HuH-7.5 (cell line): ENCODE results near the gene MAP2K5.

Source experiments
- DNase-seq: peaks from one replicate; pipeline ENCODE4 v3.0.0; 2011; ENCODE audit warnings: low spot score

Gene MAP2K5

GRCh38 chr15:67542420-67543347 is at the start of gene MAP2K5:
TSS of gene MAP2K5 (plus strand) at chr15:67542703. CDS start at chr15:67543336, 633 bp downstream.
- peak; percentile 72 for DNase-seq

- no peak for DNase-seq
These were observed 46.9 kb upstream of the MAP2K5 start for GRCh38 chr15:67495585-67495984.

DNA sequence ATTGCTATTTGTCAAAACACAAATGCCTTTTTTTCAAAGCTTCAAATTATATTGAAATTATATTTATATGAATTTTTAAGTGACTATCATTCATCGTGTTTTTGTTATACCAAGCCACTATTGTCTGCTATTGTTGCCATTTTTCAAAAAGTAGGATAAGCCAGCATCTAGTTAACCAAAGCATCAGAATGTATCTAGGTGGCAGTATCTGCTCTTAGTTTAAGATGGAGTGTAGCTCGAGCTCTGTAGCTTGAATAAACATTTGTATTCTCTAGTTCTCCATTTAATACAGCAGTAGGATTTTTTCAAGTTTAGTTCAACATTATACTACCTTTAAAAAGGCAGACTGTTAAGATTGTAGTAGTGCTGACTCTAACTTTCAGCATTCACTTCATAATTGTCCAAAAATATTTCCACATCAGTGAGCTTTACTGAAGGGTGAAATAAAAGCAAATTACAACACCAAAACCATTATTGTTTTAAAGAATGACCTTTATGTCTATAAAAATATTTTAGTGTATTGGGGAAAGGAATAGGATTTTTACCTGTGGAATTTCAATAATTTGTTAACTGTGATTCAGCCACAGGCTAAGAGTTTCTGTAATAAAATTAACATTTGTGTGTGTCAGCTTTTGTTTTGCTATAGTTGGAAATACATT is 41.2 kb upstream of the MAP2K5 start:
- DNase-seq = no peak

DNA sequence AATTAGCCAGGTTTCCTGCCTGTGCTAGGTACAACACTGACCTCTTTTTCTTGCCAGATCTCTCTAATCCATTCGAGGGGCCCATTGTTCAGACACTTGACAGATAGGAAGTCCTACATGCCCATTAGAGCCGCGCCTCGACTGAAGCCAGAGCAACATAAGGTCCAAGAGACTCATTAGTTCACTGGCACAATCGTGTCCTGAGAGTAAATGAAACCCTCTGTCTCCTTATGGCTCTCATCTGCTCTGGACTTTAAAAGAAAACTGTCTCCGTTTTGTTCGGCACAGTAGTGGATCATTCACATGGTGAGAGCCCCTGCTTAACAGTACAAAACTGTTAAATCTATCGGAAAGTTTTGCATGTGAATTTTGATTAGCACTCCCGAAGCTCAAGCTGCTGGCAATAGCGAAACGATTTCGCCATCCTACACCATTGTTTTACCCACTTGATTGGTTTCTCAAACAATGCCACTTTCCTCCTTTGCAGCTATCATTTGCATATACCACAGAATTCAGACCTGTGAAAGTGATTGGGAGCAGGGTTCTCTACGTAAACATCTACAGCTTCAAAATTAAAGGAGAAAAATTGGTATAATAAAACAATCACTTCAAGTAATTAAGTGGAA is 40.6 kb upstream of the MAP2K5 start:
- no peak for DNase-seq

- no peak for DNase-seq
These were observed 38.4 kb upstream of the MAP2K5 start for GRCh38 chr15:67504056-67504455.

GRCh38 chr15:67504796-67505195 is 37.7 kb upstream of the MAP2K5 start:
- no peak for DNase-seq

DNA sequence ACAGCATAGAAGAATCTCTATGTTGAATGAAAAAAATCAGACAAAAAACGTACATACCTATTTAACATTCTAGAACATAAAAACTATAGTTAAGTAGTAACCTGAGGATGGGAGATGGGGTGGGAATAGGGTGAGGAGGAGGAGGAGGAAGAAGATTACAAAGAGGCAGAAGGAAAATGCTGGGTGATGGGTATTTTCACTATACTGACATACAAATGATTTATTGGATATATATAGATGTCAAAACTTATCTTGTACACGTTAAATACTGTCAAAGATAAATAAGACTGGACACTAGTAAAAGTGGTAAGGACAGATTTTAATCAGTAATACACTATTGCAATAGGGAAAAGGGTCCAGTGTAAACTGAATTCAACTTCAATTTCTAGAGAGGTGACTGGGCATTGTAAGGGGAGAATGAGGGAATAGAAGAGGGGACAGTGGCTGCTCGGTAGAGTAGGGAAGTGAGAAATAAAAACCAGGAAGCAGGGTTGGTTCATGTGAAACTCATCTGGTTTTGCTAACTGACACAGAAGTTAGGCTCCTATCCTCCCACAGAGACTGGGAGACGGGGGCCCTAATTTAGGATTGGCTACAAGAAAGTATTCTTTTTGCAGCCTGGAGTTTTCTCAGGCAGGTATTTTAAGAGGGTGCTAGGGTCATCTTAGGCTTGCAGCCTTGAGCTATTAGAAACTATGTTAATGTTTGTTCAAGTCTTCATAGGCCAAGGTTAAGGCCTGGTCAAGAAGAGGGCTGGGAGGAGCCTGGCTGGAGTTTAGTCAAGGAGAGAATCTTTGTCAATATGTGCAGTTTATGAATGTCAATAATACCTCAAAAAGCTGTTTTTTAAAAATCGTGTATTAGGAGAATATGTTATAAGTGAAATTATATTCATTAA is 36.6 kb upstream of the MAP2K5 start:
- no peak for DNase-seq

DNA sequence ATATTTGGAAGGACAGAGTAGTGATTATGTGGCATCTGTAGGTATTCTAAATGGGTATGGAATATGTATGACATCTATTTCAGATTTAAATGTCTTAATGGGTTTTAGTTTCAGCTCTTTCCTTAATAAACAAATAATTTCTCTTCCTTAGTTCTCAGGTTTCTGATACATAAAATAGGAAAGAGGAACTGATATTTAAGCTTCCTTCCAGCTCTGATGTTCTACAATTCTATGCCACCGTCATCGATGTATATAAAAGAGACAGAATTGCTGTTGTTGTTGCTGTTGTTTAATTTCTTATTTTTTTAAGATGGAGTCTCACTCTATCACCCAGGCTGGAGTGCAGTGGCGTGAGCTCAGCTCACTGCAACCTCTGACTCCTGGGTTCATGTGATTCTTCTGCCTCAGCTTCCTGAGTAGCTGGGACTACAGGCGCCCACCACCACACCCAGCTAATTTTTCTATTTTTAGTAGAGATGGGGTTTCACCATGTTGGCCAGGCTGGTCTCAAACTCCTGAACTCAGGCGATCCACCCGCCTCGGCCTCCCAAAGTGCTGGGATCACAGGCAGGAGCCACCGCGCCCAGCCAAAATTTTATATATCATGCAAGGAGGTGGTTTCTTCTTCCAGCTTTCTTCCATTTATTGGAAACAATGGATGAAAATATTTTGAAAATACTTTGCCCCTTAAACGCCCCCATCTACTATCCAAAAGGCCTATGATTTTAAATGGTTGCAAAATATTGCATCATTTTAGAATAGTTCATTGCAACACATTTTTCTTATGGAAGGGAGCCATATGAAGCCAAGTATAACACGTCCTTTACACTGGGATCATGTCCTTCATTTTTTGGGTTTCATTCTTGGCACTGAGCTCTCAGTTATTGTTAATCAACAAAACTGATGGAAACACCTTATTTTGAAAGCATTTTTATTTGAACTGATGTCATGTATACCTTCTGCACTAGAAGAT is 35.4 kb upstream of the MAP2K5 start:
- no peak for DNase-seq

GRCh38 chr15:67508407-67508806 is 34.1 kb upstream of the MAP2K5 start:
- no peak for DNase-seq

DNA sequence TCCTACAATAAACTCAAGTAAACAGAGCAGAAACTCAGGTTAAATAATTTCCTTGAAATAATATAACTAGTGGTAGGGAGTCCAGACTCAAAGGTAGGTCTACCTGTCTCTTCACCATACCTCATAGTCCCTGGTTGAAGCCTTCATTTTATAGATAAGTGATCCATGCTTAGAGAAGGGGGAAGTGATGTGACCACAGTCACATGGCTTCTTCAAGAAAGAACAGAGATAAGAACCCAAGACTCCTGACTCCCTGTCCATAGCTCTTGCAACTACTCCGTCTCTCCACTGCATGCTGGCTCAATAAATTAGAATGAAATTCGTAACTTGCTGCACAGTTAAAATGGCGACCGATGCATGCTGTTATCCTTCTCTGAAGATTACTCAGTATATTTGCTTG is 32.6 kb upstream of the MAP2K5 start:
- DNase-seq = no peak

- DNase-seq = no peak
These were observed 31.8 kb upstream of the MAP2K5 start for GRCh38 chr15:67510597-67511190.

DNA sequence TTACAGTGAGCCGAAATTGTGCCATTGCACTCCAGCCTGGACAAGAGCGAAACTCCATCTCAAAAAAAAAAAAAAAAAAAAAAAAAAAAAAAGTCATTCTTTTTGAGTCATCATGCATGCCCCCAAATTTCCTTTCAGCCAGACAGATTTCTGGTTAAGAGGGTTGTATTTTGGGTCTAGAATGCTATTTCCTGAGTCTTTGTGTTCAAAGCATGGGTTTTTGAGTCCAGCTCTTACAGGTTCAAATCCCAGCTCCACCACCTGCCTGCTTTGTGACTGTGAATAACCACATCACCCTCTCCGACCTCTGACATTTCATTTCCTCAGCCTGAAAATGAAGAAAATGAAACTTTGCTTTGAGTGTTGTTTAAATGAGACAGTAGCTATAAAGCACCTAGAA is 30.9 kb upstream of the MAP2K5 start:
- DNase-seq = no peak

GRCh38 chr15:67512140-67512539 is 30.4 kb upstream of the MAP2K5 start:
- DNase-seq = no peak

GRCh38 chr15:67512933-67513714 is 29.4 kb upstream of the MAP2K5 start:
- no peak for DNase-seq

GRCh38 chr15:67515090-67515489 is 27.4 kb upstream of the MAP2K5 start:
- DNase-seq = no peak

- DNase-seq = no peak
These were observed 26.9 kb upstream of the MAP2K5 start for GRCh38 chr15:67515557-67515956.

DNA sequence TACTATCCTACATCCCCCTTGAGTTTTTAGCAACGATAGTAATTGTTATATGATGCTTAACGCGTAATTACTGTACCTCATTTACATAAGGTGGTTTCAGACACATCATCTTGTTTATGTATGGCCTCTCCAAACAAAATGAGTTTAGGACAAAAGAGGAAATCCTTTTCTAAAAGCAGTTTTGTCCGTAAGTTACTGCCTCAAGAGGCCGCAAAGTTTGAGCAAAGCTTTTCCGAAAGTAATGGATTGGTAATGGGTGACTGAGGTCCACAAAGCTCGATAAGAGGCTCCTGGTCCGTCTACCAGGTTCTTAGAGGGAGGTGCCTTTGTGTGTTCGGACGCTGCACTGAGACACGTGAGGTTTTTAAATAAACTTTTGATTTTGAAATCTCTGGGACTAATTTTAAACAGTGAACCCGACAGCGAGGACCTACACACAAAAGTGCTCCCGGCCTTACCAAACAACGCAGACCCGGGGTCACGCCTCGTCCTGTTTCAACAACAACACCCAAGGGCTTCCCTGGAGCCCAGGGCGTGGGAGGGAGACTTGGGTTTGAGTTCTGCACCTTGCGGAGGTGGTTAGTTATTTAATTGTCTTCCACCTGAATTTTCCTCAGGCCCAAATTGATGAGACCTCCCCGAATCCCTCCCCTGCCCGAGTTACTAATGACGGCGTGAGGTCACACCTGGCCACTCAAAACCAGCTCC is 22.0 kb upstream of the MAP2K5 start:
- no peak for DNase-seq

- DNase-seq = peak; percentile 97
These were observed 21.3 kb upstream of the MAP2K5 start, which contains the start of gene C15orf61 for GRCh38 chr15:67521029-67521782. TSS of gene C15orf61 (plus strand) at chr15:67521131. CDS start at chr15:67521249, 118 bp downstream.
